ENCODE measurements around the gene NGDN. TPM values are rescaled to one million over a fixed set of nuclear protein-coding genes. Genes with fewer than 3 reads are reported as not detected.

NGDN gene
- total RNA-seq, 1 donor from 2014 or later: 48.6 TPM

DNA sequence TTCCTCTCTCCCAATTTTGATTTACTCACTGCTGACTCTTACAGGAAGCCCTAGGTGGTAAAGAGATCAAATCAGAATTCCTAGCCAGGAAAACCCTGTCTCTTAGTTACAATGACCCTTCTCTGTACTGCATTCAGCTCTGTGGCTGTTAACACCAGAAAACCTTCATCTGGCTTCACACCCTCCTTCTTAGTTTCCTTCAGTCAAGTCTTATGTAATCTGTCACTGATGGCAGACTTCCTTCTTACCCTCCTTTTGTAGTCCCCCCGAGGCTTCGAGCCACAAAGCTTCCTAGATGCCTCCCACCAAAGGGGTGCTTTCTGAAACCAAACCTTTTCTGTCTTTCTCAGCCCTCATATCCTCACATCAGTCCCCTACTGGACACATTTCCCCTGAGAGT, 16.5 kb downstream of the NGDN start:
- DNase-seq (ENCODE audit: low spot score, unreplicated experiment): no peak
- no peaks in the 10 kb centered on the region for H3K9me3 Mint-ChIP-seq (ENCODE audit: low read depth)
- no peak overlapping the region for H3K4me3 Mint-ChIP-seq (ENCODE audit: low read depth)
- H3K36me3 Mint-ChIP-seq (ENCODE audit: insufficient read depth): peaks cover 7% of the 10 kb centered on the region
- peaks cover 1% of the 10 kb centered on the region for H3K4me1 Mint-ChIP-seq (ENCODE audit: low read depth)
- TF ChIP-seq, protein P1, sequence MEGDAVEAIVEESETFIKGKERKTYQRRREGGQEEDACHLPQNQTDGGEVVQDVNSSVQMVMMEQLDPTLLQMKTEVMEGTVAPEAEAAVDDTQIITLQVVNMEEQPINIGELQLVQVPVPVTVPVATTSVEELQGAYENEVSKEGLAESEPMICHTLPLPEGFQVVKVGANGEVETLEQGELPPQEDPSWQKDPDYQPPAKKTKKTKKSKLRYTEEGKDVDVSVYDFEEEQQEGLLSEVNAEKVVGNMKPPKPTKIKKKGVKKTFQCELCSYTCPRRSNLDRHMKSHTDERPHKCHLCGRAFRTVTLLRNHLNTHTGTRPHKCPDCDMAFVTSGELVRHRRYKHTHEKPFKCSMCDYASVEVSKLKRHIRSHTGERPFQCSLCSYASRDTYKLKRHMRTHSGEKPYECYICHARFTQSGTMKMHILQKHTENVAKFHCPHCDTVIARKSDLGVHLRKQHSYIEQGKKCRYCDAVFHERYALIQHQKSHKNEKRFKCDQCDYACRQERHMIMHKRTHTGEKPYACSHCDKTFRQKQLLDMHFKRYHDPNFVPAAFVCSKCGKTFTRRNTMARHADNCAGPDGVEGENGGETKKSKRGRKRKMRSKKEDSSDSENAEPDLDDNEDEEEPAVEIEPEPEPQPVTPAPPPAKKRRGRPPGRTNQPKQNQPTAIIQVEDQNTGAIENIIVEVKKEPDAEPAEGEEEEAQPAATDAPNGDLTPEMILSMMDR (IDR thresholded peaks at IDR 0.05; ENCODE audit: unreplicated experiment): no peak
- H3K27ac Mint-ChIP-seq: no peak overlapping the region
- H3K27me3 Mint-ChIP-seq: no peaks in the 10 kb centered on the region

- TF ChIP-seq, protein P1 (IDR thresholded peaks at IDR 0.05; ENCODE audit: unreplicated experiment): no peak
- Mint-ChIP-seq H3K27ac (no peak overlapping the region), H3K27me3 (no peaks in the 10 kb centered on the region), H3K9me3 (ENCODE audit: low read depth) (no peaks in the 10 kb centered on the region), H3K36me3 (ENCODE audit: insufficient read depth) (peaks cover 7% of the 10 kb centered on the region), H3K4me3 (ENCODE audit: low read depth) (no peak overlapping the region), H3K4me1 (ENCODE audit: low read depth) (peaks cover 1% of the 10 kb centered on the region)
- DNase-seq (ENCODE audit: low spot score, unreplicated experiment): no peak
Measured at GRCh38 chr14:23487216-23487615, 17.7 kb downstream of the NGDN start.

DNA sequence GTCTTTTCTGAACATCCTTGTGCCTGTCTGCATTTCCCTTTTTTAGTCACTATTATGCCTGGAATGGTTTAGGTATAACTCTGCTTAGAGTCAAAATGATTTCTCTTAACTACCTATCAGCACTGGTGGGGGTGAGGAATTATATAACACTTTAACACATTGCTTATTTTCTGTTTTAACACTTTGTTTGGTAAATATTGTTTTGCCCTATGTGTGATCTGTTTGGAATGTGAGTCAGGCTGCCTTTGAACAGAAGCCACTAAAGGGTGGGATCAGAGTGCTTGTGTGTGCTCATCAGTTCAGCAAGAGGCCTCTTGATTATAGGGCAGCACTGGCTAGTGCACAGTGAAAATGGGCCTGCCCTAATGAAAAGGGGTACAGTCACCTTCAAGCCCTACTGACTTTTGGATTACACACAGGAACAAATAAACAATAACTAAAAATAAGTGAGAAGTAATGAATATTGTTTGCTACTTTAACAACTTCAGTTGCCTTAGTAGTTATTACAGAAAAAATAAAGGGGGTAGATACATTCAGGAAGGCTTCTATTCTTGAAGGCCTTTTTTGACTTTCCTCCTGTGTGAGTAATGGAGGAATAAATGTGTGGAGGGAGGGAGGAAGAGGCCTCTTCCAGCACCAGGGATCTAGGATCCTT, 23.2 kb downstream of the NGDN start:
- no peak overlapping the region for H3K27ac Mint-ChIP-seq

GRCh38 chr14:23494223-23494622, 24.7 kb downstream of the NGDN start:
- Mint-ChIP-seq H3K4me1 (ENCODE audit: low read depth) (peaks cover 10% of the 10 kb centered on the region), H3K27ac (no peak overlapping the region), H3K27me3 (no peaks in the 10 kb centered on the region), H3K9me3 (ENCODE audit: low read depth) (no peaks in the 10 kb centered on the region), H3K4me3 (ENCODE audit: low read depth) (no peak overlapping the region), H3K36me3 (ENCODE audit: insufficient read depth) (peaks cover 1% of the 10 kb centered on the region)
- DNase-seq (ENCODE audit: low spot score, unreplicated experiment): no peak
- TF ChIP-seq, protein P1 (IDR thresholded peaks at IDR 0.05; ENCODE audit: unreplicated experiment): no peak

More for the DNA sequence above, 23.2 kb downstream of the NGDN start:
- H3K4me1 Mint-ChIP-seq (ENCODE audit: low read depth): peaks cover 10% of the 10 kb centered on the region
- H3K4me3 Mint-ChIP-seq (ENCODE audit: low read depth): no peak overlapping the region
- H3K9me3 Mint-ChIP-seq (ENCODE audit: low read depth): no peaks in the 10 kb centered on the region
- DNase-seq (ENCODE audit: low spot score, unreplicated experiment): no peak
- no peaks in the 10 kb centered on the region for H3K27me3 Mint-ChIP-seq
- TF ChIP-seq, protein P1 (IDR thresholded peaks at IDR 0.05; ENCODE audit: unreplicated experiment): no peak
- H3K36me3 Mint-ChIP-seq (ENCODE audit: insufficient read depth): peaks cover 1% of the 10 kb centered on the region

GRCh38 chr14:23512156-23512555, 42.7 kb downstream of the NGDN start:
- Mint-ChIP-seq H3K9me3 (ENCODE audit: low read depth) (no peaks in the 10 kb centered on the region), H3K4me1 (ENCODE audit: low read depth) (no peaks in the 10 kb centered on the region), H3K36me3 (ENCODE audit: insufficient read depth) (no peaks in the 10 kb centered on the region), H3K27ac (no peak overlapping the region), H3K27me3 (no peaks in the 10 kb centered on the region), H3K4me3 (ENCODE audit: low read depth) (no peak overlapping the region)
- TF ChIP-seq, protein P1 (IDR thresholded peaks at IDR 0.05; ENCODE audit: unreplicated experiment): no peak
- DNase-seq (ENCODE audit: low spot score, unreplicated experiment): no peak
